RCC 7860 (cell line): Measurements from ENCODE around the gene RNU5D-1.

Experiments used
- DNase-seq: peaks from one replicate; pipeline ENCODE4 v3.0.0-alpha.2; 2015; ENCODE audit warnings: low spot score
- FAIRE-seq: peaks from 2 replicates; lab custom pipeline; 2012; peaks lifted over from hg19 to GRCh38; lab: Jason Lieb, UNC

Gene RNU5D-1

GRCh38 chr1:44733784-44734183, 2.8 kb upstream of the RNU5D-1 start:
- no peak for FAIRE-seq
- no peak for DNase-seq

- peak; percentile 78 for FAIRE-seq
- DNase-seq, result peak; percentile 78
These were observed 2.4 kb upstream of the RNU5D-1 start for GRCh38 chr1:44733365-44733764.

- no peak for DNase-seq
- no peak for FAIRE-seq
These were observed 5.8 kb downstream of the RNU5D-1 start for GRCh38 chr1:44724955-44725698.

- DNase-seq, result no peak
- FAIRE-seq, result no peak
These were observed 6.5 kb downstream of the RNU5D-1 start for GRCh38 chr1:44724296-44724954.

- FAIRE-seq (no peak), DNase-seq (no peak)
These were observed 7.3 kb downstream of the RNU5D-1 start for GRCh38 chr1:44723496-44724295.

- no peak for FAIRE-seq
- DNase-seq, result no peak
These were observed 7.9 kb downstream of the RNU5D-1 start for GRCh38 chr1:44723064-44723463.

GRCh38 chr1:44721485-44722361, 9.2 kb downstream of the RNU5D-1 start:
- FAIRE-seq, result peak; percentile 90
- DNase-seq, result peak; percentile 100

- FAIRE-seq (no peak), DNase-seq (no peak)
These were observed 10.7 kb downstream of the RNU5D-1 start for GRCh38 chr1:44720281-44720680.

GRCh38 chr1:44719318-44719717, 11.7 kb downstream of the RNU5D-1 start:
- FAIRE-seq, result no peak

GRCh38 chr1:44718091-44718490, 12.9 kb downstream of the RNU5D-1 start:
- no peak for FAIRE-seq
- DNase-seq, result no peak

More at GRCh38 chr1:44719318-44719717, 11.7 kb downstream of the RNU5D-1 start:
- no peak for DNase-seq

GRCh38 chr1:44717653-44718052, 13.3 kb downstream of the RNU5D-1 start:
- DNase-seq (no peak), FAIRE-seq (no peak)

- FAIRE-seq (peak; percentile 39), DNase-seq (peak; percentile 73)
These were observed 13.8 kb downstream of the RNU5D-1 start for GRCh38 chr1:44717156-44717555.

- FAIRE-seq, result peak; percentile 39
- DNase-seq, result peak; percentile 59
These were observed 15.9 kb downstream of the RNU5D-1 start for GRCh38 chr1:44714944-44715571.

GRCh38 chr1:44714532-44714931, 16.4 kb downstream of the RNU5D-1 start:
- FAIRE-seq (no peak), DNase-seq (no peak)

- DNase-seq (no peak), FAIRE-seq (no peak)
These were observed 17.6 kb downstream of the RNU5D-1 start for GRCh38 chr1:44713321-44713781.

GRCh38 chr1:44707959-44708831, 22.8 kb downstream of the RNU5D-1 start:
- FAIRE-seq (no peak), DNase-seq (no peak)

GRCh38 chr1:44707112-44707881, 23.7 kb downstream of the RNU5D-1 start:
- DNase-seq (peak; percentile 89), FAIRE-seq (peak; percentile 94)

- no peak for DNase-seq
- FAIRE-seq, result no peak
These were observed 25.0 kb downstream of the RNU5D-1 start for GRCh38 chr1:44705938-44706337.
